ENCODE data around the gene RNF103. TPM values are rescaled to one million over a fixed set of nuclear protein-coding genes. Genes with fewer than 3 reads are reported as not detected.
"Not testable (repeated sequence)": the region's sequence is repeated elsewhere in the genome, so short reads cannot be mapped to it uniquely, and the experiment has no call there.

Gene RNF103
- total RNA-seq (10 to 100 TPM; 17.4 to 28.4 (median 21.8) TPM), polyA plus RNA-seq (10 to 100 TPM; 18.4 to 23.9 TPM)

- FAIRE-seq: no peak
- intact Hi-C loops (cut with DNase I): no loop called here
- peak; percentile 90 to 97 (median 92) for ATAC-seq
Observed at GRCh38 chr2:86623494-86624266, at the start of gene RNF103. Gene RNF103, minus strand, starts transcription at chr2:86623865. Its CDS starts 979 bp downstream, at chr2:86622886.

GRCh38 chr2:86673011-86673410 lies 49.3 kb upstream of the RNF103 start:
- DNase-seq: no peak
- Histone ChIP-seq H3K27ac (no peak overlapping the region), H3K9me3 (no peaks in the 10 kb centered on the region), H3K36me3 (no peaks in the 10 kb centered on the region), H3K27me3 (no peaks in the 10 kb centered on the region), H3K4me3 (no peak overlapping the region), H3K4me1 (peaks cover 8 to 9% (median 9%) of the 10 kb centered on the region in 3 donors)
- ATAC-seq: no peak
- intact Hi-C loops (cut with DNase I): no loop called here
- WGBS, 2 donors: 88 to 100% methylated on average over 1 of the region's 1 CpG
- no peak for TF ChIP-seq CTCF (IDR thresholded peaks at IDR 0.05)
- FAIRE-seq: no peak

More at GRCh38 chr2:86623494-86624266, at the start of gene RNF103:
- TF ChIP-seq CTCF (IDR thresholded peaks at IDR 0.05): no peak
- H3K27ac ChIP-seq: peak within 1 kb of the TSS; percentile 99 to 100 (median 99)
- H3K9me3 ChIP-seq: no peaks in the 10 kb centered on the region
- H3K4me3 ChIP-seq: peak within 1 kb of the TSS; percentile 47 to 89 (median 76)
- peak; percentile 95 to 100 (median 98) for DNase-seq
- H3K4me1 ChIP-seq: peaks cover 5 to 37% (median 18%) of the 10 kb centered on the region in 3 donors
- WGBS, 2 donors: 0% methylated on average over 66 to 77 of the region's 77 CpGs
- H3K36me3 ChIP-seq: no peaks in the 10 kb centered on the region
- H3K27me3 ChIP-seq: no peaks in the 10 kb centered on the region

- peak in 3 of 4 donors; percentile 41 to 59 (median 54) for ATAC-seq
- WGBS, 2 donors: 66 to 80% methylated on average over 3 of the region's 3 CpGs
- no peaks in the 10 kb centered on the region for H3K9me3 ChIP-seq
- no peaks in the 10 kb centered on the region for H3K27me3 ChIP-seq
- DNase-seq: no peak
- H3K4me1 ChIP-seq: peaks cover 8 to 9% (median 9%) of the 10 kb centered on the region in 3 donors
- H3K4me3 ChIP-seq: no peak overlapping the region
- no peaks in the 10 kb centered on the region for H3K36me3 ChIP-seq
- FAIRE-seq: no peak
- TF ChIP-seq CTCF (IDR thresholded peaks at IDR 0.05): no peak
- peak overlapping the region in 1 of 4 donors; percentile 61 for H3K27ac ChIP-seq
- intact Hi-C loops (cut with DNase I): no loop called here
Observed at GRCh38 chr2:86672027-86672545, 48.4 kb upstream of the RNF103 start.

GRCh38 chr2:86671337-86671981 lies 47.8 kb upstream of the RNF103 start:
- peak; percentile 67 to 84 (median 72) for ATAC-seq
- H3K27ac ChIP-seq: peak overlapping the region in 3 of 4 donors; percentile 7 to 61 (median 31)
- no peak for FAIRE-seq
- H3K9me3 ChIP-seq: no peaks in the 10 kb centered on the region
- 27 to 28% methylated on average over 5 of the region's 5 CpGs for WGBS, 2 donors
- no peaks in the 10 kb centered on the region for H3K27me3 ChIP-seq
- DNase-seq: peak in 3 of 6 donors; percentile 21 to 37 (median 32)
- no peak for TF ChIP-seq CTCF (IDR thresholded peaks at IDR 0.05)
- H3K36me3 ChIP-seq: no peaks in the 10 kb centered on the region
- H3K4me3 ChIP-seq: no peak overlapping the region
- intact Hi-C loops (cut with DNase I): no loop called here
- H3K4me1 ChIP-seq: peaks cover 8 to 9% (median 9%) of the 10 kb centered on the region in 3 donors

- DNase-seq; FAIRE-seq; H3K9me3 ChIP-seq; ATAC-seq; H3K4me3 ChIP-seq; H3K4me1 ChIP-seq; H3K27me3 ChIP-seq; H3K36me3 ChIP-seq; H3K27ac ChIP-seq; intact Hi-C loops (cut with DNase I): not testable (repeated sequence)
- WGBS, 2 donors: 83 to 93% methylated on average over 5 of the region's 5 CpGs
Observed at GRCh38 chr2:86669323-86669722, 45.7 kb upstream of the RNF103 start.
